D721Med (cell line): ENCODE results near the gene TMEM151A.

ENCODE experiments used
- DNase-seq: peaks from one replicate; pipeline ENCODE4 v3.0.0; 2011; ENCODE audit warnings: low spot score; ENCODE audit not compliant: insufficient read length
- FAIRE-seq: peaks from 2 replicates; lab custom pipeline; 2011; peaks lifted over from hg19 to GRCh38; lab: Jason Lieb, UNC
- TF ChIP-seq, protein P1 (sequence below): IDR thresholded peaks from 2 replicates; pipeline ENCODE4 v1.5.1; 2012; ENCODE audit warnings: mild to moderate bottlenecking, control low read depth; ENCODE audit not compliant: insufficient read depth; ENCODE audit errors: missing control alignments

Gene TMEM151A

DNA sequence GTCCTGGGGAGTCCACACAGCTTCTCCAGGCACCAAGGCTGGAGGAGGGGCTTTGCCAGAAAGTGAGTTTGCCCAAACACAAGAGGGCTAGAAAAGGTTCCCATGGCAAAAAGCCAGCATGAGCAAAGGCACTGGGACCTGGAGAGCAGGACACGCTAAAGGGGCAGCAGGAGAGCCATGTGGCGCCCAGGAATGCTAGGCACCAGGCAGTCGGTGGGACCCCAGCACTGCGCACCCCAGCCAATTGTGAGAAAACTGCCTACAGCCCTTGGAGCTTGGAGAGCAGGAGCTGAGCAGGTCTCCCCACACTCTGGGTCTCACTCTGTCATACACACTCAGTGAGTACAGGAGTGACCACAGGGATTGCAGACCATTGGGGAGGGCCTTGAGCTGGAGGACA lies 28.5 kb upstream of the TMEM151A start:
- no peak for FAIRE-seq
- TF ChIP-seq, protein P1, sequence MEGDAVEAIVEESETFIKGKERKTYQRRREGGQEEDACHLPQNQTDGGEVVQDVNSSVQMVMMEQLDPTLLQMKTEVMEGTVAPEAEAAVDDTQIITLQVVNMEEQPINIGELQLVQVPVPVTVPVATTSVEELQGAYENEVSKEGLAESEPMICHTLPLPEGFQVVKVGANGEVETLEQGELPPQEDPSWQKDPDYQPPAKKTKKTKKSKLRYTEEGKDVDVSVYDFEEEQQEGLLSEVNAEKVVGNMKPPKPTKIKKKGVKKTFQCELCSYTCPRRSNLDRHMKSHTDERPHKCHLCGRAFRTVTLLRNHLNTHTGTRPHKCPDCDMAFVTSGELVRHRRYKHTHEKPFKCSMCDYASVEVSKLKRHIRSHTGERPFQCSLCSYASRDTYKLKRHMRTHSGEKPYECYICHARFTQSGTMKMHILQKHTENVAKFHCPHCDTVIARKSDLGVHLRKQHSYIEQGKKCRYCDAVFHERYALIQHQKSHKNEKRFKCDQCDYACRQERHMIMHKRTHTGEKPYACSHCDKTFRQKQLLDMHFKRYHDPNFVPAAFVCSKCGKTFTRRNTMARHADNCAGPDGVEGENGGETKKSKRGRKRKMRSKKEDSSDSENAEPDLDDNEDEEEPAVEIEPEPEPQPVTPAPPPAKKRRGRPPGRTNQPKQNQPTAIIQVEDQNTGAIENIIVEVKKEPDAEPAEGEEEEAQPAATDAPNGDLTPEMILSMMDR = no peak

DNA sequence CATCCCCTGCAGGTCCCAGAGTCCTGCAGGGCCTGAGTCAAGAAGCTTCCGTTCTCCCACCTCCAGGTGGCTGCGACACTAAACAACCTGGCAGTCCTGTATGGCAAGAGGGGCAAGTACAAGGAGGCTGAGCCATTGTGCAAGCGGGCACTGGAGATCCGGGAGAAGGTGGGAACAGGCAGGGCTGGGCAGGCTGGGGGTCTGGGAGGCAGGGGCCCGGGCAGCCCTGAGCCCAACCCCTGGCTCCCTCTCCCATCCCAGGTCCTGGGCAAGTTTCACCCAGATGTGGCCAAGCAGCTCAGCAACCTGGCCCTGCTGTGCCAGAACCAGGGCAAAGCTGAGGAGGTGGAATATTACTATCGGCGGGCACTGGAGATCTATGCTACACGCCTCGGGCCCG lies 27.9 kb upstream of the TMEM151A start:
- TF ChIP-seq, protein P1 = no peak
- DNase-seq (no peak), FAIRE-seq (no peak)

More for the DNA sequence above, 28.5 kb upstream of the TMEM151A start:
- DNase-seq = no peak

DNA sequence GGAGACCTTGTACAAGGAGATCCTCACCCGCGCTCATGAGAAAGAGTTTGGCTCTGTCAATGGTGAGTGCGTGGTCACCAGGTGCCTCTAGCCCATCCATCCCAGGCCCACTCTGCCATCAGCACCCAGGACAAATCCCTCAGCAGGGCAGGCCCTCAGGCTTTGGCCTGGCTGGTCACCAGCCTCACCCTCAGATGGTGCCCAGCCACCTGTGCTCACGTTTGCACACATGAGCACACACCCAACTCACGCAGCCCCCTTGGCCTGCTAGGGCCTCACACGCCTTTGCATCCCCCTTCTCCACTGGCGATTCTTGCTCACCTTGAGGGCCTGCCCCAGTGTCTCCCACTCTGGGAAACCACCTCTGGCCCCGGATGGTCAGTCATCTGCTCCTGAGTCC lies 27.3 kb upstream of the TMEM151A start:
- FAIRE-seq (no peak), DNase-seq (no peak)
- TF ChIP-seq, protein P1 = no peak

DNA sequence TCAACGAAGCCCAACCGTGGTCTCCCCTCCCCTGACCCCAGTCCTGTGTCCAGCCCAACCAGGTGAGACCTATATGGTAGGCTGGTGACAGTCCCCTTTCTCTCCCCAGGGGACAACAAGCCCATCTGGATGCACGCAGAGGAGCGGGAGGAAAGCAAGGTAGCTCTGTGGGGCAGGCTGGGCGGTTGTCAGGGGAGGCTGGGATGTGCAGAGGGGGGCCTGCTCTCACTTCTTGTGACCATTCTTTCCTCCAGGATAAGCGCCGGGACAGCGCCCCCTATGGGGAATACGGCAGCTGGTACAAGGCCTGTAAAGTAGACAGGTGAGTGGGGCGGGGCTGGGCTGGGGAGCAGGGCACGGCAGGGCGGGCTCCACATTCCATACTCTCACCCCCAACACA lies 26.8 kb upstream of the TMEM151A start:
- DNase-seq (no peak), FAIRE-seq (no peak)
- TF ChIP-seq, protein P1 = peak; percentile 20

DNA sequence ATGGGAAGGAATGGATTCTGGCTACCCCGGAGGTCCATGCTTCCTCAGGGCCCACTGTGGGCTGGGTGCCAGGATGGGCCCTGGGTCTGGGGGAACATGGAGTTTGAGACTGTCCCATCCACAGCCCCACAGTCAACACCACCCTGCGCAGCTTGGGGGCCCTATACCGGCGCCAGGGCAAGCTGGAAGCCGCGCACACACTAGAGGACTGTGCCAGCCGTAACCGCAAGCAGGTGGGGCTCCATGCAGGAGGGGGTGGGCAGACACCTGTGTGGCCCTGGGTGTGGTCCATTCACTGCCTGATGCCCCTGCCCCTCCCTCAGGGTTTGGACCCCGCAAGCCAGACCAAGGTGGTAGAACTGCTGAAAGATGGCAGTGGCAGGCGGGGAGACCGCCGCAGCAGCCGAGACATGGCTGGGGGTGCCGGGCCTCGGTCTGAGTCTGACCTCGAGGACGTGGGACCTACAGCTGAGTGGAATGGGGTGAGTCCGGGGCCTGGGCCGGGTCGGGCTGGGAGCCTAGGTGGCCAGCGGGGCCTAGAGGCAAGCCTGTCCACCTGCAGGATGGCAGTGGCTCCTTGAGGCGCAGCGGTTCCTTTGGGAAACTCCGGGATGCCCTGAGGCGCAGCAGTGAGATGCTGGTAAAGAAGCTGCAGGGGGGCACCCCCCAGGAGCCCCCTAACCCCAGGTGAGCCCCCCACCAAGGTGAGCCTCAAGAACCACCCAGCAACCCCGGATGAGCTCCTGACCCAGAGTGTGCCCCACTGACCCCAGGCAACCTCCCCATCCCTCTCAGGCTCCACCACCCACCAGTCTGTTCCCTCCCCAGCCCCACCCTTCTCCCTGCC lies 25.9 kb upstream of the TMEM151A start:
- DNase-seq (no peak), FAIRE-seq (no peak)
- TF ChIP-seq, protein P1 = no peak

DNA sequence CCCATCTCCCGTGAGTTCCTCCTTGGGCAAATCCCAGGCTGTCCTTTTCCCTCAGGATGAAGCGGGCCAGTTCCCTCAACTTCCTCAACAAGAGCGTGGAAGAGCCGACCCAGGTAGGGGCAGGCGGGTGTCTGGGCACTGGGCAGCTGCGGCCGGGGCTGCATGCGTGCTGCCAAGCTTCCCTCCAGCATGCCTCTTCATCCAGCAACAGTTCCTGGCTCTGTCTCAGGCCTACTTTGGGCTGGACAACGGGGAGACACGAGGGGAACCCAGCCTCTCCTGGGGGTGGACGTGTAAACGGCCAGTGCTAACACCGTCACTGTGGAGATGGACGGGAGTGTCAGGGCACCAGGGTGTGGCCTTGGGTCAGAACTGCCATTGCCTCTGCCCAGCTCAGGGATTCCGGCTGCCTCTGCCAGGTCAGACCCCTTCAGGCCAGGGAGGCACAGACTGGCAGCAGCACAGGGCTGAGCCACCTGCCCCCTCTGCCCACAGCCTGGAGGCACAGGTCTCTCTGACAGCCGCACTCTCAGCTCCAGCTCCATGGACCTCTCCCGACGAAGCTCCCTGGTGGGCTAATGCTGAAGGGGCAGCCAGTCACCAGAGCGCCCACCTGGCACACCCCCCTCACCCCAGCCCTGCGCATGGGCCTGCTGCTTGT lies 25.2 kb upstream of the TMEM151A start:
- FAIRE-seq = no peak
- TF ChIP-seq, protein P1 = no peak
- DNase-seq = no peak

DNA sequence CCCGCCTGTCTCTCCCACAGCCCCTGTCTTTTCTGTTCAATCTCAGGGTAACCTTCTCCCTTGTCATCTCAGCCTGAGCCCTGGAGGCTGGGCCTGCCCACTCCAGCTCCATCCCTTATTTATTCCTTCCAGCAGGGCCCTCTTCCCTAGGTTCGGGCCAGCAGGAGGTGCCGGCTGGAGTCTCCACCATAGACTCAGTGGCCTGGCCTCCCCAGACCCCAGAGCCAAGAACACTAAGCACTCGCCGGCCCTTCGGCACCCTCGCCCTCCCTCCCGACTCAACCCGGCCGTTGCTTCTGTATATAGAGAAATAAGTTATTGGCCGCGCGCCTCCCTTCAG lies 24.7 kb upstream of the TMEM151A start:
- TF ChIP-seq, protein P1 = no peak
- FAIRE-seq (no peak), DNase-seq (no peak)
